Measurements from ENCODE around the gene CRACR2A.

CRACR2A gene, protein sequence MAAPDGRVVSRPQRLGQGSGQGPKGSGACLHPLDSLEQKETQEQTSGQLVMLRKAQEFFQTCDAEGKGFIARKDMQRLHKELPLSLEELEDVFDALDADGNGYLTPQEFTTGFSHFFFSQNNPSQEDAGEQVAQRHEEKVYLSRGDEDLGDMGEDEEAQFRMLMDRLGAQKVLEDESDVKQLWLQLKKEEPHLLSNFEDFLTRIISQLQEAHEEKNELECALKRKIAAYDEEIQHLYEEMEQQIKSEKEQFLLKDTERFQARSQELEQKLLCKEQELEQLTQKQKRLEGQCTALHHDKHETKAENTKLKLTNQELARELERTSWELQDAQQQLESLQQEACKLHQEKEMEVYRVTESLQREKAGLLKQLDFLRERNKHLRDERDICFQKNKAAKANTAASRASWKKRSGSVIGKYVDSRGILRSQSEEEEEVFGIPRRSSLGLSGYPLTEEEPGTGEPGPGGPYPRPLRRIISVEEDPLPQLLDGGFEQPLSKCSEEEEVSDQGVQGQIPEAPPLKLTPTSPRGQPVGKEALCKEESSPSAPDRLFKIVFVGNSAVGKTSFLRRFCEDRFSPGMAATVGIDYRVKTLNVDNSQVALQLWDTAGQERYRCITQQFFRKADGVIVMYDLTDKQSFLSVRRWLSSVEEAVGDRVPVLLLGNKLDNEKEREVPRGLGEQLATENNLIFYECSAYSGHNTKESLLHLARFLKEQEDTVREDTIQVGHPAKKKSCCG

DNA sequence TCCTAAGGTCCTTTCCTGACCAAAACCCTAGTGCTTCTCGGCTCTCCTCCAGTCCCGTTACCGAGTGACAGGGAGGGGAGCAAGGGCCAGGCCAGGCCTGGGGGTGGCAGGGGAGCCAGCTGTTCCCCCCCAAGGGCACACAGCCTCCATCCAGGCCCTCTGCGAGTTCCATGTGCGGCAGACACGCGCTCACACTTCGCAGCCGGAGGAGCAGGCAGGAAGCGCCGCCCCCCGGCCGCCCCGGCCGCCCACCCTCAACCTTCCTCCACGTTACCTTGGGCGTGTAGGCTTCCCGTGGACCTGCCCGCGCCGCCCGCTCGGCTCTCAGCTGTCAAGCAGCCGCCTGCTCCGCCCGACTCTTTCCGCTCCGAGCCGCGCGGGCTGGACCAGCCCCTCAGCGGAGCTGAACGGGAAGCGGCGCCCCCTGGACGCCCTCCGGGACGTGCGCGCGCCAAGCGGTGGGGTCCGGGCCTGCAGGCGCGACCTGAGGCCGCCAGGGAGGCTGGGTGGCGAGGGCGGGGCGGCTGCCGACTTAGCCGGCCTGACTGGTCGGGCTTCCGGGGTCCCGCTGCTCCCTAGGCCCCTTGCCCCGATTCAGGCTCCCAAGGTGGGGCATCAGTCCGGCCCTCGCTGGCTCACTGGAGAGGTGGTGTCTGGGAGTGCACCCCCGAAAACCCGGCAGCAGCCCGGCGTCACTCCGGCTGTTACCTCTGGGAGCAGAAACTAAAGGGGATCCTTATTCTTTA is at the start of gene CRACR2A:
TSS of gene CRACR2A (minus strand) at position 369 of the 746 bp plus-strand sequence. CDS start 56,110 bp downstream, outside the sequence.
- peak; percentile 37 for DNase-seq (ENCODE audit: low read depth)
- no peak within 1 kb of the TSS for H3K4me3 ChIP-seq (ENCODE audit: low read length)

GRCh38 chr12:3797531-3798048 is 44.7 kb upstream of the CRACR2A start:
- no peak overlapping the region for H3K4me3 ChIP-seq (ENCODE audit: low read length)
- TF ChIP-seq, protein P1, sequence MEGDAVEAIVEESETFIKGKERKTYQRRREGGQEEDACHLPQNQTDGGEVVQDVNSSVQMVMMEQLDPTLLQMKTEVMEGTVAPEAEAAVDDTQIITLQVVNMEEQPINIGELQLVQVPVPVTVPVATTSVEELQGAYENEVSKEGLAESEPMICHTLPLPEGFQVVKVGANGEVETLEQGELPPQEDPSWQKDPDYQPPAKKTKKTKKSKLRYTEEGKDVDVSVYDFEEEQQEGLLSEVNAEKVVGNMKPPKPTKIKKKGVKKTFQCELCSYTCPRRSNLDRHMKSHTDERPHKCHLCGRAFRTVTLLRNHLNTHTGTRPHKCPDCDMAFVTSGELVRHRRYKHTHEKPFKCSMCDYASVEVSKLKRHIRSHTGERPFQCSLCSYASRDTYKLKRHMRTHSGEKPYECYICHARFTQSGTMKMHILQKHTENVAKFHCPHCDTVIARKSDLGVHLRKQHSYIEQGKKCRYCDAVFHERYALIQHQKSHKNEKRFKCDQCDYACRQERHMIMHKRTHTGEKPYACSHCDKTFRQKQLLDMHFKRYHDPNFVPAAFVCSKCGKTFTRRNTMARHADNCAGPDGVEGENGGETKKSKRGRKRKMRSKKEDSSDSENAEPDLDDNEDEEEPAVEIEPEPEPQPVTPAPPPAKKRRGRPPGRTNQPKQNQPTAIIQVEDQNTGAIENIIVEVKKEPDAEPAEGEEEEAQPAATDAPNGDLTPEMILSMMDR (IDR thresholded peaks at IDR 0.05; ENCODE audit: insufficient read depth, low read depth, low read length, missing control alignments) = peak; percentile 15
- no peak for DNase-seq (ENCODE audit: low read depth)

More for the DNA sequence above, at the start of gene CRACR2A:
- TF ChIP-seq, protein P1 (IDR thresholded peaks at IDR 0.05; ENCODE audit: insufficient read depth, low read depth, low read length, missing control alignments) = no peak

- no peak overlapping the region for H3K4me3 ChIP-seq (ENCODE audit: low read length)
- DNase-seq (ENCODE audit: low read depth) = no peak
- TF ChIP-seq, protein P1 (IDR thresholded peaks at IDR 0.05; ENCODE audit: insufficient read depth, low read depth, low read length, missing control alignments) = no peak
Observed at GRCh38 chr12:3795492-3796133, 42.7 kb upstream of the CRACR2A start.

GRCh38 chr12:3795066-3795465 is 42.2 kb upstream of the CRACR2A start:
- H3K4me3 ChIP-seq (ENCODE audit: low read length) = no peak overlapping the region

GRCh38 chr12:3792623-3793288 is 39.8 kb upstream of the CRACR2A start:
- no peak for DNase-seq (ENCODE audit: low read depth)
- no peak overlapping the region for H3K4me3 ChIP-seq (ENCODE audit: low read length)
- TF ChIP-seq, protein P1 (IDR thresholded peaks at IDR 0.05; ENCODE audit: insufficient read depth, low read depth, low read length, missing control alignments) = no peak

More at GRCh38 chr12:3795066-3795465, 42.2 kb upstream of the CRACR2A start:
- no peak for DNase-seq (ENCODE audit: low read depth)
- TF ChIP-seq, protein P1 (IDR thresholded peaks at IDR 0.05; ENCODE audit: insufficient read depth, low read depth, low read length, missing control alignments) = no peak

Data from epithelial cell of esophagus (primary cell).